Bronchial epithelial cell (primary cell): ENCODE data around the gene DIMT1. TPM values are rescaled to one million over a fixed set of nuclear protein-coding genes. Genes with fewer than 3 reads are reported as not detected.

ENCODE experiments used
- total RNA-seq: library from RNA; depleted of rRNA; stranded (reverse); fragments of >200 nt; gene quantifications from 2 replicates; pipeline ENCODE4 v1.2.1, GENCODE V29; 2014

DIMT1 gene
- total RNA-seq, 1 donor from 2014 or later, result 24.0 TPM

Other genes with a start within 250 kb of the DIMT1 start
- gene KIF2A, start 97.7 kb downstream of the DIMT1 start, total RNA-seq, result 34.2 and 39.7 TPM in 2 replicates
- gene IPO11, start 8.9 kb upstream of the DIMT1 start, total RNA-seq, result 22.4 and 23.9 TPM in 2 replicates
- gene LRRC70, start 174.9 kb upstream of the DIMT1 start, total RNA-seq, result 1.0 and 1.6 TPM in 2 replicates